A673 (cell line): ENCODE data around the gene ZNF267.
"Not testable (repeated sequence)": the region's sequence is repeated elsewhere in the genome, so short reads cannot be mapped to it uniquely, and the experiment has no call there.

Source experiments
- EZH2 ChIP-seq: fragments of 200-600 bp; sonication (generic); IDR thresholded peaks from 2 replicates; pipeline ENCODE4 v1.6.1; 2017; ENCODE audit warnings: borderline replicate concordance, low read depth, mild to moderate bottlenecking, mixed read lengths, antibody characterized with exemption, low read length; ENCODE audit not compliant: poor library complexity, severe bottlenecking
- TF ChIP-seq, protein P1 (sequence below): fragments of 300-800, 200-600 bp; sonication (generic); conservative IDR thresholded peaks from 2 replicates; pipeline ENCODE4 v1.5.1; 2017; ENCODE audit warnings: low read depth, mild to moderate bottlenecking, antibody characterized with exemption, low read length, moderate library complexity, mixed read lengths

DNA sequence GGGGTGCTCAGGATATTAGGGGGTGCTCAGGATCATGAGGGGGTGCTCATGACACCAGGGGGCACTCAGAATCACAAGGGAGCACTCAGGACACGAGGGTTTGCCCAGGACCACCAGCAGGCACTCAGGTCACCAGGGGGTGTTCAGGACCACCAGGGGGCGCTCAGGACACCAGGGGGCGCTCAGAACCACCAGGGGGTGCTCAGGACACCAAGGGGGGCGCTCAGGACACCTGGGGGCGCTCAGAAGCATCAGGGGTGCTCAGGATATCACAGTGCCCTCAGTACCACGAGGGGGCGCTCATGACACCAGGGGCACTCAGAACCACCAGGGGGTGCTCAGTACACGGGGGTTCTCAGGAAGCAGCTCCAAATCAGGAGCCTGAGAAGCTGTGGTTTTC lies 82.6 kb downstream of the ZNF267 start:
- TF ChIP-seq, protein P1, sequence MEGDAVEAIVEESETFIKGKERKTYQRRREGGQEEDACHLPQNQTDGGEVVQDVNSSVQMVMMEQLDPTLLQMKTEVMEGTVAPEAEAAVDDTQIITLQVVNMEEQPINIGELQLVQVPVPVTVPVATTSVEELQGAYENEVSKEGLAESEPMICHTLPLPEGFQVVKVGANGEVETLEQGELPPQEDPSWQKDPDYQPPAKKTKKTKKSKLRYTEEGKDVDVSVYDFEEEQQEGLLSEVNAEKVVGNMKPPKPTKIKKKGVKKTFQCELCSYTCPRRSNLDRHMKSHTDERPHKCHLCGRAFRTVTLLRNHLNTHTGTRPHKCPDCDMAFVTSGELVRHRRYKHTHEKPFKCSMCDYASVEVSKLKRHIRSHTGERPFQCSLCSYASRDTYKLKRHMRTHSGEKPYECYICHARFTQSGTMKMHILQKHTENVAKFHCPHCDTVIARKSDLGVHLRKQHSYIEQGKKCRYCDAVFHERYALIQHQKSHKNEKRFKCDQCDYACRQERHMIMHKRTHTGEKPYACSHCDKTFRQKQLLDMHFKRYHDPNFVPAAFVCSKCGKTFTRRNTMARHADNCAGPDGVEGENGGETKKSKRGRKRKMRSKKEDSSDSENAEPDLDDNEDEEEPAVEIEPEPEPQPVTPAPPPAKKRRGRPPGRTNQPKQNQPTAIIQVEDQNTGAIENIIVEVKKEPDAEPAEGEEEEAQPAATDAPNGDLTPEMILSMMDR, result not testable (repeated sequence)
- not testable (repeated sequence) for TF ChIP-seq EZH2
